IMR-90 (cell line): ENCODE measurements around the gene FBXL7.

Experiments
- CTCF ChIP-seq: conservative IDR thresholded peaks from 2 replicates; pipeline ENCODE4 v1.5.1; 2012; ENCODE audit warnings: mild to moderate bottlenecking, low read depth, low read length, improper control_type of control experiment
- POLR2A ChIP-seq: IDR thresholded peaks from 2 replicates; pipeline ENCODE4 v1.6.1; 2012; ENCODE audit warnings: mild to moderate bottlenecking, low read depth, low read length
- RCOR1 ChIP-seq: IDR thresholded peaks from 2 replicates; pipeline ENCODE4 v1.6.1; 2012; ENCODE audit warnings: mild to moderate bottlenecking, low read length, improper control_type of control experiment; ENCODE audit not compliant: insufficient replicate concordance
- RFX5 ChIP-seq: IDR thresholded peaks from 2 replicates; pipeline ENCODE4 v1.8.0; 2012; ENCODE audit warnings: low read depth, mild to moderate bottlenecking, low read length, moderate library complexity
- SMC3 ChIP-seq: fragments of 150-350 bp; IDR thresholded peaks from 2 replicates; pipeline ENCODE4 v1.6.1; 2016; ENCODE audit warnings: low read depth, mild to moderate bottlenecking, antibody characterized with exemption, low read length, moderate library complexity

DNA sequence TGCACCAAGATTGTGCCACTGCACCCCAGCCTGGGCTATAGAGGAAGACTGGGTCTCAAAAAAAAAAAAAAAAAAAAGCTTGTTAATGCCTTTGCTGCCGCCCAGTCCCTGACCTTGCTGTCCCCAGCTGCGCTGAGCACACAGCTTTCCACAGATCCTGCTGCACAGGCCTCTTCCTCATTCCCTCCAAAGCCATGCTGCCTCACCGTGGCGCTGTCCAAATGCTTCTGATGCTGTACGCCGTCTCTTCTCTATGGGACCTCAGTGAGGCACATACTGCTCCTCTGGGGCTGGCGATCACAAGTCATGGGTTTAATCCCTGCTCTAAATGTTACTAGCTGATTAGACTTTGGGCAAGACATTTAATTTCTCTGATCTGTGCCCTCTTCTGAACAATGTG is 234.1 kb downstream of the FBXL7 start:
- TF ChIP-seq RFX5 (no peak), CTCF (no peak), RCOR1 (no peak), POLR2A (no peak), SMC3 (no peak)
